ENCODE results near the gene BCAR3.
"Not testable (repeated sequence)": the region's sequence is repeated elsewhere in the genome, so short reads cannot be mapped to it uniquely, and the experiment has no call there.

The BCAR3 gene

GRCh38 chr1:93593854-93594602 is 87.6 kb downstream of the BCAR3 start:
- no peak for DNase-seq

- DNase-seq: no peak
Measured at GRCh38 chr1:93592551-93592949, 89.1 kb downstream of the BCAR3 start.

GRCh38 chr1:93591676-93592550 is 89.7 kb downstream of the BCAR3 start:
- DNase-seq: no peak

GRCh38 chr1:93591291-93591675 is 90.4 kb downstream of the BCAR3 start:
- DNase-seq: not testable (repeated sequence)

- no peak for DNase-seq
Measured at GRCh38 chr1:93588955-93589354, 92.7 kb downstream of the BCAR3 start.

GRCh38 chr1:93588206-93588605 is 93.4 kb downstream of the BCAR3 start:
- no peak for DNase-seq

GRCh38 chr1:93587354-93587753 is 94.3 kb downstream of the BCAR3 start:
- DNase-seq: no peak

- DNase-seq: no peak
Measured at GRCh38 chr1:93585059-93585966, 96.3 kb downstream of the BCAR3 start.

GRCh38 chr1:93584261-93585003 is 97.2 kb downstream of the BCAR3 start:
- DNase-seq: no peak

GRCh38 chr1:93581917-93582850 is 99.5 kb downstream of the BCAR3 start:
- DNase-seq: no peak

GRCh38 chr1:93579891-93580290 is 101.7 kb downstream of the BCAR3 start:
- DNase-seq: no peak

- no peak for DNase-seq
Measured at GRCh38 chr1:93578911-93579825, 102.5 kb downstream of the BCAR3 start.

GRCh38 chr1:93578433-93578830 is 103.2 kb downstream of the BCAR3 start:
- no peak for DNase-seq

GRCh38 chr1:93577536-93578432 is 103.9 kb downstream of the BCAR3 start:
- DNase-seq: no peak

- no peak for DNase-seq
Measured at GRCh38 chr1:93576746-93577145, 104.9 kb downstream of the BCAR3 start.

GRCh38 chr1:93576346-93576745 is 105.3 kb downstream of the BCAR3 start:
- DNase-seq: no peak

- no peak for DNase-seq
Measured at GRCh38 chr1:93575621-93576284, 105.9 kb downstream of the BCAR3 start.

GRCh38 chr1:93574991-93575390 is 106.6 kb downstream of the BCAR3 start:
- no peak for DNase-seq
